Measurements from ENCODE around the gene ZNF70. TPM values are rescaled to one million over a fixed set of nuclear protein-coding genes. Genes with fewer than 3 reads are reported as not detected.

ZNF70 gene
- total RNA-seq, 2 experiments from 2014 or later: 2.1 to 2.2 TPM

- Mint-ChIP-seq H3K4me3 (no peak overlapping the region), H3K36me3 (ENCODE audit: low read depth) (no peaks in the 10 kb centered on the region), H3K4me1 (ENCODE audit: low read depth) (peaks cover 5% of the 10 kb centered on the region), H3K9me3 (ENCODE audit: insufficient read depth) (no peaks in the 10 kb centered on the region), H3K27ac (no peak overlapping the region), H3K27me3 (ENCODE audit: low read depth) (peaks cover 8% of the 10 kb centered on the region)
- CTCF ChIA-PET: no interaction called here
- POLR2A ChIA-PET: interaction anchor here (1.9 kb wide), 1 partner anchor 10 kb away, joined by 4 read pairs; the partner anchor contains the start of gene CHCHD10
- no peak for ATAC-seq
- DNase-seq: no peak
Measured at GRCh38 chr22:23777776-23778576, 27.1 kb upstream of the ZNF70 start.

- DNase-seq: no peak
- H3K27ac Mint-ChIP-seq: peak overlapping the region; percentile 36
- no peak overlapping the region for H3K4me3 Mint-ChIP-seq
- H3K27me3 Mint-ChIP-seq (ENCODE audit: low read depth): peaks cover 8% of the 10 kb centered on the region
- H3K9me3 Mint-ChIP-seq (ENCODE audit: insufficient read depth): no peaks in the 10 kb centered on the region
- CTCF ChIA-PET: interaction anchor here (1.0 to 2.4 kb wide), 5 partner anchors 12 to 81 kb away, joined by 3 to 16 read pairs (median 3); partner anchors contain the start of genes SLC2A11 and SMARCB1
- H3K4me1 Mint-ChIP-seq (ENCODE audit: low read depth): peaks cover 15% of the 10 kb centered on the region
- no peak for ATAC-seq
- POLR2A ChIA-PET: interaction anchor here (1.8 to 2.5 kb wide), 2 partner anchors 10 to 13 kb away, joined by 4 to 18 read pairs; partner anchors contain the start of genes C22orf15 and SMARCB1
- H3K36me3 Mint-ChIP-seq (ENCODE audit: low read depth): no peaks in the 10 kb centered on the region
Measured at GRCh38 chr22:23775779-23776375, 25.0 kb upstream of the ZNF70 start.

GRCh38 chr22:23774922-23775436, 24.1 kb upstream of the ZNF70 start:
- POLR2A ChIA-PET: interaction anchor here (0.7 to 2.5 kb wide), 3 partner anchors 9 to 12 kb away, joined by 3 to 18 read pairs (median 4); partner anchors contain the start of genes C22orf15 and SMARCB1
- CTCF ChIA-PET: interaction anchor here (0.6 to 2.4 kb wide), 6 partner anchors 12 to 844 kb away, joined by 3 to 16 read pairs (median 4); partner anchors contain the start of gene SMARCB1
- Mint-ChIP-seq H3K36me3 (ENCODE audit: low read depth) (no peaks in the 10 kb centered on the region), H3K4me1 (ENCODE audit: low read depth) (peaks cover 20% of the 10 kb centered on the region), H3K4me3 (no peak overlapping the region), H3K27me3 (ENCODE audit: low read depth) (peaks cover 8% of the 10 kb centered on the region), H3K27ac (no peak overlapping the region), H3K9me3 (ENCODE audit: insufficient read depth) (no peaks in the 10 kb centered on the region)
- DNase-seq (no peak), ATAC-seq (no peak)

GRCh38 chr22:23774114-23774921, 23.4 kb upstream of the ZNF70 start:
- ChIA-PET CTCF (interaction anchor here (0.6 to 2.4 kb wide), 5 partner anchors 68 to 843 kb away, joined by 3 to 16 read pairs (median 3); no protein-coding TSS in a partner anchor), POLR2A (interaction anchor here (0.7 to 2.5 kb wide), 2 partner anchors 8 to 12 kb away, joined by 3 to 18 read pairs; partner anchors contain the start of gene SMARCB1)
- no peak for ATAC-seq
- Mint-ChIP-seq H3K4me1 (ENCODE audit: low read depth) (peaks cover 22% of the 10 kb centered on the region), H3K4me3 (no peak overlapping the region), H3K9me3 (ENCODE audit: insufficient read depth) (no peaks in the 10 kb centered on the region), H3K36me3 (ENCODE audit: low read depth) (no peaks in the 10 kb centered on the region), H3K27ac (no peak overlapping the region), H3K27me3 (ENCODE audit: low read depth) (peaks cover 8% of the 10 kb centered on the region)
- no peak for DNase-seq

- H3K4me1 Mint-ChIP-seq (ENCODE audit: low read depth): peaks cover 22% of the 10 kb centered on the region
- no peak for ATAC-seq
- H3K27ac Mint-ChIP-seq: no peak overlapping the region
- H3K36me3 Mint-ChIP-seq (ENCODE audit: low read depth): no peaks in the 10 kb centered on the region
- H3K27me3 Mint-ChIP-seq (ENCODE audit: low read depth): peaks cover 8% of the 10 kb centered on the region
- ChIA-PET POLR2A (interaction anchor here (2.5 kb wide), 1 partner anchor 12 kb away, joined by 18 read pairs; the partner anchor contains the start of gene SMARCB1), CTCF (interaction anchor here (2.4 kb wide), 1 partner anchor 76 kb away, joined by 16 read pairs; no protein-coding TSS in a partner anchor)
- peak overlapping the region; percentile 54 for H3K4me3 Mint-ChIP-seq
- no peak for DNase-seq
- no peaks in the 10 kb centered on the region for H3K9me3 Mint-ChIP-seq (ENCODE audit: insufficient read depth)
Measured at GRCh38 chr22:23773483-23774113, 22.7 kb upstream of the ZNF70 start.

GRCh38 chr22:23772649-23773473, 21.9 kb upstream of the ZNF70 start, which contains the start of gene MMP11:
TSS of gene MMP11 (plus strand) at chr22:23772849. CDS start at chr22:23772871, 22 bp downstream.
- ChIA-PET POLR2A (no interaction called here), CTCF (interaction anchor here (0.8 to 1.8 kb wide), 2 partner anchors 16 to 77 kb away, joined by 3 to 6 read pairs; no protein-coding TSS in a partner anchor)
- no peaks in the 10 kb centered on the region for H3K36me3 Mint-ChIP-seq (ENCODE audit: low read depth)
- H3K27ac Mint-ChIP-seq: peak within 1 kb of the TSS; percentile 49
- H3K27me3 Mint-ChIP-seq (ENCODE audit: low read depth): peaks cover 8% of the 10 kb centered on the region
- H3K9me3 Mint-ChIP-seq (ENCODE audit: insufficient read depth): no peaks in the 10 kb centered on the region
- DNase-seq (peak; percentile 62), ATAC-seq (peak; percentile 60)
- peaks cover 24% of the 10 kb centered on the region for H3K4me1 Mint-ChIP-seq (ENCODE audit: low read depth)
- H3K4me3 Mint-ChIP-seq: peak within 1 kb of the TSS; percentile 54

GRCh38 chr22:23772315-23772648, 21.4 kb upstream of the ZNF70 start:
- Mint-ChIP-seq H3K27me3 (ENCODE audit: low read depth) (peaks cover 8% of the 10 kb centered on the region), H3K27ac (peak overlapping the region; percentile 49), H3K36me3 (ENCODE audit: low read depth) (no peaks in the 10 kb centered on the region), H3K4me3 (peak overlapping the region; percentile 51), H3K4me1 (ENCODE audit: low read depth) (peaks cover 24% of the 10 kb centered on the region), H3K9me3 (ENCODE audit: insufficient read depth) (no peaks in the 10 kb centered on the region)
- DNase-seq (no peak), ATAC-seq (no peak)
- POLR2A ChIA-PET: no interaction called here
- CTCF ChIA-PET: interaction anchor here (0.8 to 1.8 kb wide), 2 partner anchors 17 to 77 kb away, joined by 3 to 6 read pairs; no protein-coding TSS in a partner anchor

- Mint-ChIP-seq H3K4me1 (ENCODE audit: low read depth) (peaks cover 49% of the 10 kb centered on the region), H3K36me3 (ENCODE audit: low read depth) (peaks cover 18% of the 10 kb centered on the region), H3K27ac (no peak overlapping the region), H3K4me3 (peak overlapping the region; percentile 18), H3K27me3 (ENCODE audit: low read depth) (peaks cover 8% of the 10 kb centered on the region), H3K9me3 (ENCODE audit: insufficient read depth) (no peaks in the 10 kb centered on the region)
- DNase-seq: no peak
- ChIA-PET CTCF (interaction anchor here (0.7 to 3.1 kb wide), 7 partner anchors 11 to 89 kb away, joined by 3 to 23 read pairs (median 5); partner anchors contain the start of gene SLC2A11), POLR2A (no interaction called here)
- ATAC-seq: no peak
Measured at GRCh38 chr22:23769321-23769965, 18.5 kb upstream of the ZNF70 start.

- H3K4me3 Mint-ChIP-seq: peak within 1 kb of the TSS; percentile 82
- ChIA-PET CTCF (interaction anchor here (0.6 to 3.2 kb wide), 7 partner anchors 12 to 1259 kb away, joined by 3 to 15 read pairs (median 4); partner anchors contain the start of genes MIF and SLC2A11), POLR2A (interaction anchor here (0.7 to 2.2 kb wide), 6 partner anchors 10 to 90 kb away, joined by 3 to 9 read pairs (median 3); partner anchors contain the start of genes SLC2A11, SMARCB1 and ZNF70)
- no peaks in the 10 kb centered on the region for H3K27me3 Mint-ChIP-seq (ENCODE audit: low read depth)
- no peaks in the 10 kb centered on the region for H3K9me3 Mint-ChIP-seq (ENCODE audit: insufficient read depth)
- peaks cover 20% of the 10 kb centered on the region for H3K36me3 Mint-ChIP-seq (ENCODE audit: low read depth)
- peak within 1 kb of the TSS; percentile 79 for H3K27ac Mint-ChIP-seq
- DNase-seq (peak; percentile 84), ATAC-seq (peak; percentile 72)
- peaks cover 59% of the 10 kb centered on the region for H3K4me1 Mint-ChIP-seq (ENCODE audit: low read depth)
Measured at GRCh38 chr22:23767673-23768548, 17.0 kb upstream of the ZNF70 start, which contains the start of gene CHCHD10. TSS of gene CHCHD10 (minus strand) at chr22:23767972. CDS start at chr22:23767874, 98 bp downstream.
